Gastroesophageal sphincter (tissue), 4 donors: ENCODE measurements around the gene GDAP2. TPM values are rescaled to one million over a fixed set of nuclear protein-coding genes. Genes with fewer than 3 reads are reported as not detected.

Experiments used
- ATAC-seq: fragments of 150-250 bp; one replicate; pipeline ENCODE4 v1.9.1; 2016; ENCODE audit warnings: mild to moderate bottlenecking, moderate library complexity
- H3K27ac ChIP-seq, 4 donors: fragments of 200-600 bp; sonication (generic) in 3 of 4; 1 replicate in 3 of 4; 2 replicates in 1 of 4; pipeline ENCODE4 v1.5.1; 2016 to 2019
- H3K27me3 ChIP-seq: fragments of 200-600 bp; sonication (generic); one replicate; pipeline ENCODE4 v1.5.1; 2019
- H3K36me3 ChIP-seq, 2 donors: fragments of 200-600 bp; sonication (generic); one replicate each; pipeline ENCODE4 v1.5.1; 2019; ENCODE audit warnings: control low read depth in 1 of 2
- H3K4me1 ChIP-seq, 3 donors: fragments of 200-600 bp; sonication (generic); 1 replicate in 2 of 3; 2 replicates in 1 of 3; pipeline ENCODE4 v1.5.1; 2016 to 2019; ENCODE audit warnings: control low read depth in 2 of 3
- H3K4me3 ChIP-seq, 2 donors: fragments of 200-600 bp; sonication (generic); one replicate each; pipeline ENCODE4 v1.5.1; 2019; ENCODE audit warnings: mild to moderate bottlenecking in 1 of 2, moderate library complexity in 1 of 2
- H3K9me3 ChIP-seq, 3 donors: fragments of 200-600 bp; sonication (generic); one replicate each; pipeline ENCODE4 v1.5.1; 2017 to 2019; ENCODE audit warnings: control low read depth in 2 of 3
- CTCF ChIP-seq, 4 experiments: fragments of 200-600 bp in 2 of 4; fragments of 450-650 bp in 2 of 4; sonication (generic) in 1 of 4; IDR thresholded peaks; one replicate each; pipeline ENCODE4 v1.5.1; 2017 to 2019; ENCODE audit warnings: antibody characterized with exemption in 4 of 4, mild to moderate bottlenecking in 2 of 4, moderate library complexity in 2 of 4
- EP300 ChIP-seq: sonication (generic); formaldehyde crosslinking; IDR thresholded peaks from one replicate; pipeline ENCODE4 v1.6.1; 2017; ENCODE audit warnings: antibody characterized with exemption, mild to moderate bottlenecking
- POLR2A ChIP-seq, 2 donors: fragments of 450-650 bp; IDR thresholded peaks; one replicate each; pipeline ENCODE4 v1.6.1; 2017; ENCODE audit warnings: antibody characterized with exemption in 2 of 2, mild to moderate bottlenecking in 2 of 2, moderate library complexity in 1 of 2
- POLR2AphosphoS5 ChIP-seq: sonication (generic); formaldehyde crosslinking; IDR thresholded peaks from one replicate; pipeline ENCODE4 v1.6.1; 2017; ENCODE audit warnings: antibody characterized with exemption
- WGBS, 2 donors: methylation state at CpG; one replicate each; pipeline ENCODE4 v1.1.5; 2018; ENCODE audit warnings: low coverage in 1 of 2; 5-methylcytosine and 5-hydroxymethylcytosine counted together
- total RNA-seq, 4 donors: library from RNA; depleted of rRNA; stranded (reverse); fragments of >200 nt; gene quantifications; one replicate each; pipeline ENCODE4 v1.1.0, GENCODE V29; 2016

The GDAP2 gene
- total RNA-seq, 4 donors from 2014 or later = 23.6 to 37.4 (median 31.2) TPM

- 83 to 100% methylated on average over 1 to 3 of the region's 8 CpGs for WGBS, 2 donors
- Histone ChIP-seq H3K27me3 (no peaks in the 10 kb centered on the region), H3K9me3 (peaks cover 0 to 3% (median 0%) of the 10 kb centered on the region in 3 donors), H3K36me3 (no peaks in the 10 kb centered on the region), H3K4me1 (peaks cover 4 to 66% (median 12%) of the 10 kb centered on the region in 3 donors), H3K27ac (no peak overlapping the region), H3K4me3 (no peak overlapping the region)
- no peak for TF ChIP-seq POLR2A (IDR thresholded peaks at IDR 0.05)
- no peak for TF ChIP-seq POLR2AphosphoS5
- TF ChIP-seq CTCF (IDR thresholded peaks at IDR 0.05) = no peak
- no peak for TF ChIP-seq EP300
- no peak for ATAC-seq
Measured at GRCh38 chr1:117818456-117818855, 111.0 kb downstream of the GDAP2 start.

- ATAC-seq = no peak
- no peak for TF ChIP-seq EP300
- no peak for TF ChIP-seq POLR2A (IDR thresholded peaks at IDR 0.05)
- no peak for TF ChIP-seq POLR2AphosphoS5
- no peak for TF ChIP-seq CTCF (IDR thresholded peaks at IDR 0.05)
- WGBS, 2 donors = 89 to 100% methylated on average over 1 to 4 of the region's 5 CpGs
- Histone ChIP-seq H3K4me3 (no peak overlapping the region), H3K9me3 (peaks cover 0 to 3% (median 0%) of the 10 kb centered on the region in 3 donors), H3K36me3 (no peaks in the 10 kb centered on the region), H3K4me1 (peaks cover 4 to 66% (median 12%) of the 10 kb centered on the region in 3 donors), H3K27ac (no peak overlapping the region), H3K27me3 (no peaks in the 10 kb centered on the region)
Measured at GRCh38 chr1:117817629-117818028, 111.8 kb downstream of the GDAP2 start.

GRCh38 chr1:117815926-117816325 lies 113.5 kb downstream of the GDAP2 start:
- Histone ChIP-seq H3K4me3 (no peak overlapping the region), H3K27me3 (no peaks in the 10 kb centered on the region), H3K27ac (peak overlapping the region in 3 of 4 donors; percentile 47 to 76 (median 76)), H3K9me3 (peaks cover 0 to 3% (median 0%) of the 10 kb centered on the region in 3 donors), H3K36me3 (no peaks in the 10 kb centered on the region), H3K4me1 (peaks cover 0 to 50% (median 3%) of the 10 kb centered on the region in 3 donors)
- 20 to 65% methylated on average over 1 to 7 of the region's 9 CpGs for WGBS, 2 donors
- ATAC-seq = no peak
- TF ChIP-seq POLR2A (IDR thresholded peaks at IDR 0.05) = no peak
- TF ChIP-seq EP300 = no peak
- TF ChIP-seq POLR2AphosphoS5 = no peak
- TF ChIP-seq CTCF (IDR thresholded peaks at IDR 0.05) = no peak

- 49% methylated on average over 2 to 3 of the region's 6 CpGs for WGBS, 2 donors
- Histone ChIP-seq H3K4me3 (no peak overlapping the region), H3K4me1 (peaks cover 0 to 50% (median 0%) of the 10 kb centered on the region in 3 donors), H3K27ac (peak overlapping the region in 3 of 4 donors; percentile 47 to 76 (median 76)), H3K36me3 (no peaks in the 10 kb centered on the region), H3K9me3 (peaks cover 0 to 3% (median 0%) of the 10 kb centered on the region in 3 donors), H3K27me3 (no peaks in the 10 kb centered on the region)
- TF ChIP-seq POLR2AphosphoS5 (peak; percentile 45), CTCF (IDR thresholded peaks at IDR 0.05) (no peak)
- ATAC-seq = no peak
Measured at GRCh38 chr1:117814856-117815797, 114.3 kb downstream of the GDAP2 start.

Other genes starting within 250 kb of the GDAP2 start
- gene WDR3, start 118 bp upstream of the GDAP2 start, total RNA-seq = 10 to 100 TPM in 3 of 4 donors, 1 to 10 TPM in 1; 6.9 to 15.9 (median 11.7) TPM